Activated T-cell treated with anti-CD3 and anti-CD28 coated beads, Interleukin-2, amount 50 U/mL, for 1 hour (primary cell): ENCODE results near the gene CASP3.
"Not testable (repeated sequence)": the region's sequence is repeated elsewhere in the genome, so short reads cannot be mapped to it uniquely, and the experiment has no call there.

Source experiments
- DNase-seq: peaks from one replicate; pipeline ENCODE4 v3.0.0-alpha.2; 2020

The CASP3 gene

DNA sequence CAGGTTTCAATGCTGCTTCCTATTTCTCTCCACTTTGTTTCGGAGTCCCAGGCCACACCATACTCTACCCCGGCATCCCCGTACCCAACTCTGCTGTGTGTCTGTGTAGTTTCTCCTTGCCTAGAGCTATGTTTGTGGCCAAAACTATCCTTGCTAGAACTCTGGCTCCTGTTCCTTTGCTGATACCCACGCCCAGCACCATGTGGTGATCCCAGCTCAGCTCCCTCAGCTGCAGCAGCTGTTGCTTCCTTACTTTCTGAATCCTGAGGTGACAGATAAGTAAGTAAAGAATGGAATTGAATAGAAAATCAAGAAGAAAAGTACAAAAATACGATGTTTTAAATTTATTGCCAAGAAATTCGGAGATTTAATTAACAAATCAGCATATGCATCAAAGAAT, 55.8 kb downstream of the CASP3 start:
- no peak for DNase-seq

- DNase-seq, result not testable (repeated sequence)
These were observed 57.4 kb downstream of the CASP3 start for GRCh38 chr4:184591747-184592270.

GRCh38 chr4:184591070-184591677, 58.1 kb downstream of the CASP3 start:
- no peak for DNase-seq

- DNase-seq, result no peak
These were observed 59.1 kb downstream of the CASP3 start for GRCh38 chr4:184590196-184590595.

- no peak for DNase-seq
These were observed 60.4 kb downstream of the CASP3 start for GRCh38 chr4:184588893-184589292.

DNA sequence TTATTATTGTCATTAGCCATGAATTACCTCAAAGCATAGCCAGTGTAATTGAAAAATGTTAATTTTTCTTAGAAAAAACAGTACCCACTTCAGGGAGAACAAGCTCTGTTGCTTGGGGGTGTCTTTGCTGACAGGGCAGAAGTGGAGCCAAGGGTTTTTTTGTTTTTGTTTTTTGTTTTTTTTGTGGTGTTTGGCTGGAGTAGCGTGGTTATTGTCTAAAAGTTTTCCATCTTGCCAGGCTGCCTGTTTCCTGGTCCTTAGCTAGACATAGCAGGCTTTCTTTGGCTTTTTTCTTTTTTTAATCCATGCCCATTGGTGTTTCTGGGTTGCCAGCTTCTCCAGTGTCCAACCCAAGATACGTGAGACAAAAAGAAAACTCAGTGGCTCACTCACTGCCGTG, 61.5 kb downstream of the CASP3 start:
- DNase-seq, result no peak

DNA sequence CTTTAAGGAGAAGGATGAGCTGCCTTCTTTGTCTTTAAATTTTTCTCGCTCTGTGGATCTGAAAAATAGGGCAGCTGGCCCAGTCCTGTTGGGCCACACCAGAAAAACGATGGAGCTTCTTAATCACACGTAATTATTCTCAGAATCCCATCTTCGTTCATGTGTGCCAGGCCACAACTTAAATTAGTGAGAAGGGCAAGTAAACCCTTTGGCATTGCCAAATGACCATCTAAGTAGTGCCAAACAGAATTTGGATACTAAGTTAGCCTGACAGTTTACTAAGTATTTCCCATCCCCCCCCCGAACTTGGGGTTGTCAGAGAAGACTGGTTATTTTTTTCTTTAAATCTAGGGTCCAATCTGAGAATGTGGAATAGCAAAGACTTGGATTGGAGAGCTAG, 62.0 kb downstream of the CASP3 start:
- DNase-seq, result no peak

- no peak for DNase-seq
These were observed 65.3 kb downstream of the CASP3 start for GRCh38 chr4:184583738-184584502.
